ENCODE results near the gene GBE1.

GBE1 gene

GRCh38 chr3:81462921-81463320 is 298.5 kb downstream of the GBE1 start:
- no peak for DNase-seq

DNA sequence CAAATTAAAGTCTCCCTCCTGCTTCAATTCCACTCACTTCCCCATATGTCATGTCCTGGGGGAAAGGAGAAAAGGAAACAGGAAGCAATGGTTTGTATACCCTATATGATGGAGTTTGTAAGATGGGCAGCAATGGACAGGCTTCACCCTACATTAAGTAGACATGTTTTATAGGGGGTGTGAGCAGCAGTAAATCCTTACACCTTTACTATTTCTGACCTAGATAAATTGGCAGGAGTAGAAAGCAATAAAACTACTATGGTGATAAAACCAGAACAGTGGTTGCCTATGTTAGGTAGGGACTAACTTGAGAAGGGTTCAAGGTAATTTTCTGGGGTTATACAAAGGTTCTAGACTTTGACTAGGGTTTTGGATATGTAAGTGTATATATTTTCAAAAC is 301.7 kb downstream of the GBE1 start:
- DNase-seq, result no peak

GRCh38 chr3:81452418-81452817 is 309.0 kb downstream of the GBE1 start:
- DNase-seq, result no peak

- DNase-seq, result no peak
Observed at GRCh38 chr3:81451611-81452010, 309.8 kb downstream of the GBE1 start.

DNA sequence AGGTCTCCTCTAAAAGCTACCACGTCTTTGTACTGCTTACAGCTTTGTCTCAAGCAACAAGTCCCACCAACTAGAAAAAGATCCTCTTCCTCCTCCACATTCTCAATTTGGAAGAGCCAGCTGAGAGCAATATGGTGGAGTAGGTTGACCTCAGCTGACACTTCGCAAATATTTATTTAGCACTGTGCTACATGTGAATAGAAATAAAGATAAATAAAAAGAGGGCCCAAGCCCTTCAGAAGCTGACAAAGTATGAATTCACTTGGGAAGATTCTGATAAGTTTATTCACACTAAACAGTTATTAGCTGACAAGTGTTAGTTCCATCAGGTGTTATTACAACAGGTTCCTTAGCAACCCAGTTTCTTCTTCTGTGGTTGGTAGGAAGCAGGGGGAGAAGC is 310.3 kb downstream of the GBE1 start:
- no peak for DNase-seq

GRCh38 chr3:81446806-81447205 is 314.6 kb downstream of the GBE1 start:
- no peak for DNase-seq

DNA sequence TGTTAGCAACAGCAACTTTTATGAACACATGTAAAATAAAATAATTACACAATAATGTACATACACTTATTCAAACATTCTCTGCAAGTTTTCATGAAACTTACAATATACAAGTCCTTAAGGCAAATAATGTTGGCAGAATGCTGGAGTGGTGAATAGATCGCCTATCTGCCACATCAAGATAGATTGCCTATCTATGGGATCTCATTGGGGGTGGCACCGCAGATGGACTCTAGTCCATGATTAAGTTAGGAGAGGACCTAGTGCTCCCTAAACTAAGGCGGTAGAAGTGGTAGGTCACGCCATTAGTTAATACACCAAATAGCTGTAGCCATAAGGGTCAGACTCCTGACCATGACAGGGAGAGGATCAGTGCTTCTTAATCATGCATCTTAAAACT is 315.7 kb downstream of the GBE1 start:
- no peak for DNase-seq

DNA sequence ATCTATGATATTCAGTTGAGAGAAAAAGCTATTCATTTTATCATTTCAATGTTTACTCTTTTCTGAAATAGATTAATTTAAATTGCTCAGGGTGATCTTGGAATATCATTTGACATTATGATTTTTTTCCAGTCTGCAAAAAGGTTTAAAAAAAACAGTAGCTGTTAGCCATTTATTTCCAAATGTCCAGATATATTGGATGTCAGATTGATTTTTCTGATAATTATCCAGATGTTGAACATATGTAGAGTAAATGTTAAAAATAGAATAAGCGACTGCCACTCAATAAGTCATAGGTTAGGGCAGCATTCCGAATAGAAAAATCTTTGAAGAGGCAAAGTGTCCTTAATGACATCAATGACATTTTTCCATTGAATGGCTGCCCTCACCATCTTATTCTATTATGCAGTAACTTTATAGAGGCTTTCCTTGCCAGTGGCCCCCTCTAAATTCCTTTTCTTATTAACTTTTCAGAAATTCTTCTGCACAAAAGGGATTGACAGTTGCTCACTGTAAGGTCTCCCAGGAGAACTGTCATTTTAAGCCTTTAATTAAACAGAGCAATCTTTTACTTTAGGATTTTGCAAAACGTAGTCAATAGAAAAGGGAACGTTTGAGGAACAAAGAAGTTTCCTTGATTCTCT is 316.5 kb downstream of the GBE1 start:
- no peak for DNase-seq

DNA sequence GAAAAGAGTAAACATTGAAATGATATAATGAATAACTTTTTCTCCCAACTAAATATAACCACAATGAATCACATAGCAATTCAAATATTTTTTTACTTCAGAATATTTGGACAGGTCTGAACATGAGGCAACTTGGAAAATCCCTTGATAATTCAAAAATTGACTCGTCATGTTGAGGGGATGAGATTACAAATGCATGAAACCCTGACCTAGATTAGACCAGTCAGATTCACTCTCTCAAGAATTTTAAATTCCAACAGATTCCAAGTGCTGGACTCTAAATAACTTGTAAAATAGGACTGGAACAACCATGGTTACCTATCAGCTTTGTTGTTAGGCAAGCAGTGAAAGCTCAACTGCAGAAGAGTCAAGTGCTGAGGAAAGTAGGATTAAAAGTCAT is 317.5 kb downstream of the GBE1 start:
- DNase-seq, result no peak

DNA sequence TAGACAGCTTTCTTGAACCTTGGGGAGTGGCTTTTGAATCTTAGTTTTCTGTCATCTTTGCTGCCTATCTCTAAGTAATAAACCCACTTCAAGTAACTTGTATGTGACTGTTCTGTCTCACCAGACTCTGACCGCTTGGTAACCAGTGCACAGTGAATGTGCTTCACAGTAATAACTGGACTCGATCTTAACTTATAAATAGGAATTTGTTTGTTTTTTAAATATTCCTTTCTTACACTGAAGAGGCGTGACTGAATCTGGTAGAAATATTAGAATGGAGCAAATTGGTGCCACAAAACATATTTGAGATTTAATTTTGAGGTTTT is 318.0 kb downstream of the GBE1 start:
- DNase-seq, result no peak

- DNase-seq, result no peak
Observed at GRCh38 chr3:81442758-81443456, 318.5 kb downstream of the GBE1 start.

GRCh38 chr3:81440661-81441060 is 320.8 kb downstream of the GBE1 start:
- no peak for DNase-seq
